CD4-positive, alpha-beta T cell treated with Interleukin-6 at 100 ng/mL for 8 hours (primary cell): ENCODE data around the gene NPAS3.

Experiments used
- DNase-seq: peaks from one replicate; pipeline ENCODE4 v3.0.0-alpha.2; 2020; ENCODE audit warnings: mixed read lengths, low spot score

The NPAS3 gene

GRCh38 chr14:33449268-33449667, 510.6 kb downstream of the NPAS3 start:
- no peak for DNase-seq

- no peak for DNase-seq
Observed at GRCh38 chr14:33449703-33450395, 511.2 kb downstream of the NPAS3 start.

- DNase-seq, result no peak
Observed at GRCh38 chr14:33450416-33450815, 511.7 kb downstream of the NPAS3 start.

- DNase-seq, result no peak
Observed at GRCh38 chr14:33451211-33451610, 512.5 kb downstream of the NPAS3 start.

GRCh38 chr14:33452995-33453394, 514.3 kb downstream of the NPAS3 start:
- no peak for DNase-seq

- DNase-seq, result no peak
Observed at GRCh38 chr14:33454022-33454595, 515.4 kb downstream of the NPAS3 start.

GRCh38 chr14:33454707-33455106, 516.0 kb downstream of the NPAS3 start:
- no peak for DNase-seq

- DNase-seq, result no peak
Observed at GRCh38 chr14:33455654-33456345, 517.1 kb downstream of the NPAS3 start.

GRCh38 chr14:33457021-33457420, 518.3 kb downstream of the NPAS3 start:
- DNase-seq, result no peak

- no peak for DNase-seq
Observed at GRCh38 chr14:33457617-33458016, 518.9 kb downstream of the NPAS3 start.

- no peak for DNase-seq
Observed at GRCh38 chr14:33460164-33460563, 521.5 kb downstream of the NPAS3 start.

- no peak for DNase-seq
Observed at GRCh38 chr14:33461036-33461435, 522.4 kb downstream of the NPAS3 start.

GRCh38 chr14:33463731-33464130, 525.1 kb downstream of the NPAS3 start:
- DNase-seq, result no peak

- DNase-seq, result no peak
Observed at GRCh38 chr14:33464254-33464962, 525.7 kb downstream of the NPAS3 start.

- no peak for DNase-seq
Observed at GRCh38 chr14:33465846-33466700, 527.4 kb downstream of the NPAS3 start.

GRCh38 chr14:33467971-33468370, 529.3 kb downstream of the NPAS3 start:
- DNase-seq, result no peak

- no peak for DNase-seq
Observed at GRCh38 chr14:33469898-33470297, 531.2 kb downstream of the NPAS3 start.

GRCh38 chr14:33471776-33472175, 533.1 kb downstream of the NPAS3 start:
- DNase-seq, result no peak

GRCh38 chr14:33475623-33476022, 536.9 kb downstream of the NPAS3 start:
- no peak for DNase-seq

- no peak for DNase-seq
Observed at GRCh38 chr14:33477797-33478196, 539.1 kb downstream of the NPAS3 start.

GRCh38 chr14:33480071-33480886, 541.6 kb downstream of the NPAS3 start:
- no peak for DNase-seq
